ENCODE data around the gene KCNK17.

KCNK17 gene

DNA sequence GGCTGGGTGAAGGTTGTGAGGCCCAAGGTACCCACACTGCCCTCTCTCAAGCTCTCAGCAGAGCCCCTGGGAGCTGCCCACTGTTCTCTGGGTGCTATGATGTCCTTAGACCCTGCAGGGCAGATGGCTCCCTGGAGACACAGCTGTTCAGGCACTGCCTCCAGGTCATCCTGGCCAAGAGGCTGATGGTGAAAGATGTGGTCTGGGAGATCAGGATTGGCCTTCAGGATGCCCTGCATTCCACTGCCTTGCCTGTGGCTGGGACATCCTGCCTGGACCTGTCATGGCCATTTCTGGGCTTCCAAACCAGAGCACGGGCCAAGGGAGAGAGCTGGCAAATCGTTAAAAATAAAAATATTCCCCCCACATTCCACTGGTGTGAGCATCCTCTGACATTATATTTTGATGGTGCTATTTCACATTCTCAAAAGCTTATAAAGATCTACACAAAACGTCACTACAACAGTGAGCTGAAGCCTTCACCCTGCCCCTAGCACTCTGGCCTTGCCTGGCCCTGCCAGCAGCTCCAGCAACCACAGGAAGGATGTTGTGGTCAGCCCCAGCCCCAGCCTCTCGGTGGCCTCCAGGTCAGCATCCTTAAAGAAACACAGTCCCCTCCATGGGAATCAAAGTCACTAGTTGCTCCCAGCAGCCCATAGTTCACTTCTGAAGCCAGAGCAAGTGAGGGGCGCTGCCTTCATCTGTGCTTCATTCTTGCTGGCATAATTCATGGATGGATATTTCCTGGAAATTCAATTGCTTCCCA, 21.7 kb upstream of the KCNK17 start:
- DNase-seq (ENCODE audit: low spot score) = no peak

DNA sequence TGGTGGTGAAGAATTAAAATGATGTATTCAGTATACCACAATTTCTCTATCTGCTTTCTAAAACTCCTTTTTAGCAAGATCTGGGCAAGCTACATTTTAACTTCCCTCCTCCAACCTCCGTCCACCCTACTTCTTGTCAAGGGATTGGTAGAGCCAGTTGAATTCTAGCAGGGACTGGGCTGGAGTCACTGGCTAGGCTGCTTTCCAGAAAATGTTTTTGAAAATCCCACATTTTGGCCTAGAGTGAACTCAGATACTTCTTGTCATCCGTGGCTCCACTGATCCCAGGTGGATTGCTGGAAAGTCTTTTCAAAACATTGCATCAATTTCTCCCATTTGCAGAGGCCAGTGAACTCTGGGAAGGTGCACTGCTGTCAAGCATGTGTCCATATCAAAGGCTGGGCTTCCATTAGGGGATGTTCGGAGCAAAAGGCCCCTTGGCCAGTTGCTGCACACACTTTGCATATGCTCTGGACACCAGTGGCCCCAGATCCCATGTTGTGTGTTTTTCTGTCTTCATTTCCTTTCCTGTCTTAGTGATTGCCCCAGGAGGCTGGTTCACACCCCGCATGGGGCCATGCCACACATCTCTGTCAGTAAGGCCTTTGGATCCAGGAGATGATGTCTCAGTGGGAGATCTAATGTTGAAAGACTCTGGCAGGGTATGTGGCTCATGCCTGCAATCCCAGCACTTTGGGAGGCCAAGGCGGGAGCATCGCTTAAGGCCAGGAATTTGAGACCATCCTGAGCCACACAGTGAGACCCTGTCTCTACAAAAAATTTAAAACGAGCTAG, 19.6 kb upstream of the KCNK17 start:
- DNase-seq (ENCODE audit: low spot score) = no peak

GRCh38 chr6:39330476-39330875, 16.3 kb upstream of the KCNK17 start:
- DNase-seq (ENCODE audit: low spot score) = no peak

GRCh38 chr6:39330057-39330456, 15.8 kb upstream of the KCNK17 start:
- no peak for DNase-seq (ENCODE audit: low spot score)

GRCh38 chr6:39328066-39328465, 13.8 kb upstream of the KCNK17 start:
- DNase-seq (ENCODE audit: low spot score) = no peak

DNA sequence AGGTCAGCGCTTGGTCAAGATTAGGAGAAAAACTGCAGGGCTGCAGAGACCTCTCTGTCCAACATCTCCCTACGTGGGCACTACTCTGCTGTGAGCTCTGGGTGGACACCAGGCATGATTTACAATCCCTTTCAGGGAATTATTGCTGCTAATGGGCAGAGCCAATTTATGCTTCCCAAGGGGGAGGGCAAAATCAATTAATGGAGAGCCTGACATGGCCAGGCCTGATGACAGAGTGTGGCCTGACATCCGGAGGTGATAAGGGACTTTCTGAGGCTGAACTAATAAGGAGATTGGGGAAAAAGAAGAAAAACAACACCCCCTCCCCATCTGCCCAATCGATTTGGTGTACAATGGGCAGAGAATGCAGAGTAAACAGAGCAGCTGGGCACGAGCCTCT, 13.3 kb upstream of the KCNK17 start:
- DNase-seq (ENCODE audit: low spot score) = no peak

DNA sequence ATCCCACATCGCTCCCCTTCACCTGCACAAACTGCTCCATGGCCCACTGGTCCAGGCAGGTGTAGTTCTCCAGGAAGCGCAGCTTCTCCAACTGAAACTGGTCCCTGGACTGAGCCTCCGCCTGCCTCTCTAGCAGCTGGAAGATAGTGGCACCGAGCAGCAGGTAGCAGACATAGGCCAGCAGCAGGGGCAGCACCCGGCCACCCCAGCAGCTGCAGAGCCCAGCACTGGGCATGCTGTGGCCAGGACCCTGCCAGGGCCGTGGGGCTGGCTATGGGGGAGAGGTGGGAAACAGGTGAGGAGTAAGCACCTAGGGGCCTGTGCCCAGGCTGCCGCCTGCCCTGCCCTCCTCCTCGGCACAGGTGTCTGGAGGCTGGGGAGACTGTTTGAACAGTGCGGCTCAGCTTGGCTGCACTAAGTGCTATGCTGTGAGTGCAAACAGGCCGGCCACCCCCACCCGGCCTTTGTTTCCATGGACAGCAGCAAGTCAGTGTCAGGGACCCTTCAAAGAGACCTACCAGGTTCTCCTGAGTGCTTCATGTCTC, 8.2 kb upstream of the KCNK17 start, which contains the start of gene KCNK16:
TSS of gene KCNK16 (minus strand) at position 397 of the 545 bp plus-strand sequence. CDS start at position 235, 162 bp downstream.
- DNase-seq (ENCODE audit: low spot score) = no peak

GRCh38 chr6:39321761-39322160, 7.5 kb upstream of the KCNK17 start:
- no peak for DNase-seq (ENCODE audit: low spot score)

- no peak for DNase-seq (ENCODE audit: low spot score)
These were observed 6.3 kb upstream of the KCNK17 start for GRCh38 chr6:39320363-39320984.

DNA sequence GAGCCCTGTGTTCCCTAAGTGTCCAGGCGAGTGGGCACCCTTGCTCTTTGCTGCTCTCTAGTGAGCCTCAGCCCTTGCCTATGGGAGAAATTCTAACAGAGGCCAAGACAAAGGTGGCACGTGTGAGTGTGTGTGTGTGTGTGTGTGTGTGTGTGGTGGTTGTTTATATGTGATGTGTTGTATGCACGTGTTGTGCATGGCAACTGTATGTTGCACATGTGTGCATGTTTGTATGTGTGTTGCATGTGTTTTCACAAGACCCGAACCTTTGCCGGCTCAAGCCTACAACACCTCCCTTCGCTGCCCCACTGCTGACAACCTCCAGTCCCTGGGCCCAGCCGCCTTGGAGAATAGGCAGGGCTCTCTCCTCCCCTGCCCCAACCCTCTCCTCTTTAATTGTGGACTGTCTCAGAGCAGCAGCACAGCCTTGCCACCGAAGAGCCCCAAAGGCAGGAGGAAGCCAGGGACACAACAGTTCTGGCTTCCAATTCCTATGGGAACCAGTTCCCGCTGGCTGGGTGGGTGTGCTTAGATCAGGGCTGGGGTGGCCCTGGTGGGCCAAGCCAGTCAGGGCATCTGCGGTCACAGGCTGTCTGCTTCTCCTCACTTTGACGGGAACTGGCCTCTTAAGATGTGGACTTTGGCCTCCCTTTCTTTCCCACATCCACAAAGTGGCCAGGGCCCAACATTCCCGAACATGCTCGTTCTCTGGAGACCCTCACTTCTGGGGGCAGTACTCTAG, 5.6 kb upstream of the KCNK17 start:
- no peak for DNase-seq (ENCODE audit: low spot score)

DNA sequence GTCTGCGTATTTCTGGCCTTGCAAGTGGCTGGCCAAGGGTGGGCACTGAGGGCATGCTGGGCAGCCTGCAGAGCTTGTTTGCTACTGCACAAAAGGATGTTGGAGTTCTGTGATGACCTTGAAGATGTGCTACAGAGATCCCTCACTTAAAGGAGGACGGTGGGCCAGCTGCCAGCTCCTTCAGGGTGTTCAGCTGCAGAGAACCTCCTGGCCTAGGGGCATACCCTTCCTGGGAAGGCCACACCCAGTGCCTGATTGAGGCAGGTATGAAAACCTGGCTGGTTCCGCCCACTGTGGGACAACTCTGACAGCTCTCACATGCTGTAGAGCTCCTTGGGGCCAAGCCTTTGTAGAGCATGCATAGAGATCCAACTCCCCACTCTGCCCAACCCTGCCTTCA, 3.0 kb upstream of the KCNK17 start:
- DNase-seq (ENCODE audit: low spot score) = no peak

DNA sequence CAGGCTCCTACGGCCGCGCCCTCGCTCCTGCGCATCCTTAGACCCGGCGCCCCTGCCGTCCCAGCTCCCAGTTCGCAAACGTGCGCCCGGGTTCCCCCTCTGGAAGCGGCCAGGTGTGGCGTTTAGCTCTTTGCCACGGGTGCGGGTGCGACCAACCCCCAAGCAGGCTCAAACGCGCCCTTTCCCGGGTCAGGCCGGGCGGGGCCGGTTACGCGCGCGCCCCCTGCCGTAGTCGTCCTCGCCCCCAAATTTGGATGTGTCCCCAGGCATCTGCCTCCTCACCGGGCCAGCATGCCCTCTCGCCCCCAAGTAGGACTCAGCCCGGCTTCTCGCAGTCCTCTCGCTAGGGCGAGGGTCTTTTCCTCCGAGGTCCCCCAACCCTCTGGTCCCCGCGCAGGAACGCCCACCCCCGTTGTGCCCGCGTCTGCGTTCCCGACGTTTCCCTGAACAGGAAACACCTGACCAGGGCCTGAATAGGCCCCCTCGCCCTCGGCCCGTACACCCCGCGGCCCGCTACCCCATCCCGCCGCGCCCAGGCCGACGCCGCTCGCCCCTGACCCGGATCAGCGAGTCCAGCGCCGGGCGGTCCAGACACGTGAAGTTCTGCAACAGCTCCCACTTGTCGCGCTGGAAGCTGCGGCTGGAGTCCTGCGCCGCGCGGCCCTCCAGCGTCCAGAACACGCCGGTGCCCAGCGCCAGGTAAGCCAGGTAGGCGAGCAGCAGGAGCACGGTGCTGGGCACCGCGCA, 520 bp downstream of the KCNK17 start:
- no peak for DNase-seq (ENCODE audit: low spot score)

- DNase-seq (ENCODE audit: low spot score) = no peak
These were observed 1.2 kb downstream of the KCNK17 start for GRCh38 chr6:39312912-39313525.

GRCh38 chr6:39310542-39310941, 3.7 kb downstream of the KCNK17 start:
- no peak for DNase-seq (ENCODE audit: low spot score)

DNA sequence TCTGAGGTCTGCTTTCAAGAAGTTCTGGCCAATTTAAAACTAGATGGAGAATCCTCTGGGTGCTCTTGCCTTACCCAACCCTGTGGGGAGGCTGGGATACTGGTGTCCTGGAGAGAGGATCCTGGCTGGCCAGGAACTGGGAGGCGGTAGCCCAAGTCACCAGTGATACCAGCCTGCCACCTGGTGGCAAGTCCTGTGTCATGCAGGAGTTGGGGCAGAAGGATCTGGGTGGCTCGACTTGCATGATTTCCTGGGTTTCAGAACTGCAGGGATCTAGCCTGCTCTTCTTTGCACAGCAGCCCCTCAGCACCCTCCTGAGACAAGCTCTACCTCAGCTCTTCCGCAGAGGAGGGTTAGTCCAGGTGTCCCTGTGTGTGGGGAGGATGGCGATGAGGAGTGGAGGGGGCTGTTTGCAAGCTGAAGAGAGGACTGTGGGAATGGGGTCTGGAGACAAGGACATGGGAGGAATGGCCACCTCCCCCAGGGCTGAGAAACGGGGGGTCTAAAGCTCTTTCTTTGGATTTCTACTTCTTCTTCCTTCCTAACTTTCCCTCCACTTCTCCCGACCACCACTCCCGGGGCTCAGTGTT, 4.2 kb downstream of the KCNK17 start:
- peak; percentile 64 for DNase-seq (ENCODE audit: low spot score)

DNA sequence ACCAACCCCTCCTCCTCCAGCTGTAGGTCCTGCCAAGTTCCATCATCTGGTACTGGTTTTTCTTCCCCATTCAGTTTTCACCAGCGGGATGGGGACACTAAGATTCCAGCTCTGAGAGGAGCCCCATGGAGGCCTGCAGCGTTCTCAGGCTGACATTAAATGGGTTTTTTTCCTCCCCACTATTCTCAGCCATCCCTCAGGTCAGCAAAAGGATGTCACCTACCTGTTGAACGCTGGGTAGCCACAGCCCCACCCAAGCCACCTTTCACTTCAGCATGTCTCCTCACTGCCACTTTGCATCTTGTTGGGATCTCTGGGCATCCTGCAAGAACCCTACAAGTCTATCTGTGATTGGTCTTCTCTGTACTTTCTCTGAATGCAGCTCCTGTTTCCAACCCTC, 6.8 kb downstream of the KCNK17 start:
- no peak for DNase-seq (ENCODE audit: low spot score)

- no peak for DNase-seq (ENCODE audit: low spot score)
These were observed 9.3 kb downstream of the KCNK17 start for GRCh38 chr6:39304951-39305350.

GRCh38 chr6:39303425-39304153, 10.6 kb downstream of the KCNK17 start:
- no peak for DNase-seq (ENCODE audit: low spot score)

- DNase-seq (ENCODE audit: low spot score) = peak; percentile 83
These were observed 11.4 kb downstream of the KCNK17 start for GRCh38 chr6:39302669-39303424.
